Effector memory CD4-positive, alpha-beta T cell (primary cell): Measurements from ENCODE around the gene PRKAB2.
"Not testable (repeated sequence)": the region's sequence is repeated elsewhere in the genome, so short reads cannot be mapped to it uniquely, and the experiment has no call there.

Source experiments
- DNase-seq, 3 donors: peaks; one replicate each; pipeline ENCODE4 v3.0.0-alpha.2; 2020
- H3K27ac ChIP-seq: 2 replicates; pipeline ENCODE4 v1.7.0; 2013; ENCODE audit warnings: mild to moderate bottlenecking, low read length, moderate library complexity; ENCODE audit not compliant: insufficient read depth, poor library complexity, severe bottlenecking
- H3K27me3 ChIP-seq: replicated peaks from 2 replicates; pipeline ENCODE4 v1.7.0; 2013; ENCODE audit warnings: mild to moderate bottlenecking, low read length; ENCODE audit not compliant: insufficient read depth, control insufficient read depth, poor library complexity, severe bottlenecking
- H3K36me3 ChIP-seq: 2 replicates; pipeline ENCODE4 v1.7.0; 2013; ENCODE audit warnings: mild to moderate bottlenecking, low read length, moderate library complexity; ENCODE audit not compliant: control insufficient read depth, insufficient read depth
- H3K4me1 ChIP-seq: 2 replicates; pipeline ENCODE4 v1.7.0; 2013; ENCODE audit warnings: low read length, mild to moderate bottlenecking; ENCODE audit not compliant: control insufficient read depth, insufficient read depth, poor library complexity, severe bottlenecking
- H3K4me3 ChIP-seq: 2 replicates; pipeline ENCODE4 v1.7.0; 2013; ENCODE audit warnings: low read length, low read depth, mild to moderate bottlenecking; ENCODE audit not compliant: insufficient read depth, poor library complexity, severe bottlenecking
- H3K9me3 ChIP-seq: 2 replicates; pipeline ENCODE4 v1.7.0; 2013; ENCODE audit warnings: mild to moderate bottlenecking, low read length, moderate library complexity; ENCODE audit not compliant: control insufficient read depth

PRKAB2 gene

DNA sequence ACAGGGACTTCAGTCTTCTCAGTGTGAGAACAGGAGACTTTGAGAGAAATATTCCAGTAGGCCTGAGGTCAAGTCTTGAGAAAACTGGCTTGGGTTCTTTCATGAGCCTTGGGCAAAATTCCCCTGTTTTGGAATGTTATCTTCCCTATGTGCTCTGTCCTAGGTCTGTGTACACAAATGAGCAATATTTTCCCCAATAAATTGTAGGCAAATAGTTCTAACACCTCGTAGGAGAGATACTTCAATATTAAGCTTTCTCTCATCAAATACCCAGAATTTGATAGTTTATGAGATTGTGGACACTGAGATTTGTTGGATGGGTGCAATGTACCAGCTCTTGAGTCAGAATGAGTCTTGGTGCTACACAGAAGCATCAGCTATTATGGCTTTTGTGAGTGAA, 57.9 kb downstream of the PRKAB2 start:
- not testable (repeated sequence) for H3K4me3 ChIP-seq, H3K9me3 ChIP-seq, H3K36me3 ChIP-seq, H3K27ac ChIP-seq, DNase-seq, H3K27me3 ChIP-seq, H3K4me1 ChIP-seq

- Histone ChIP-seq H3K27ac (no peak overlapping the region), H3K4me1 (no peaks in the 10 kb centered on the region), H3K36me3 (no peaks in the 10 kb centered on the region), H3K4me3 (no peak overlapping the region), H3K9me3 (no peaks in the 10 kb centered on the region), H3K27me3 (no peaks in the 10 kb centered on the region)
- no peak for DNase-seq
Measured at GRCh38 chr1:147111381-147112130, 60.7 kb downstream of the PRKAB2 start.

DNA sequence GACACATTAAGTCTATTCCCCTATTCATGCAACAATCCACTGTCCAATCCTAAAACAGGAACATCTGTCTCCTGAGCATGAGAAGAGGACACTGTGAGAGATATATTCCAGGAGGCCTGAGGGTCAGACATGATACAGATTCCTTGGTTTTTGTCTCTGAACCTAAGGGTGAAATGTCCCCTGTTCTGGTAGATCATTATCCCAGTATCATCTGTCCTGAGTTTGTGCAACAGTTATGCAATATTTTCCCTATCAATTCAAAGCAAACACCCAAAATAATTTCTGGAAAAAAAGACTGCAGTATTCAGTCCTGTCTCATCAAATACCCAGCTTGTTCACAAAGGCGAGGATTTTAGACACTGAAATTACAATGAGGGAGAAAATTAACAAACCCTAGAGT, 61.4 kb downstream of the PRKAB2 start:
- DNase-seq = no peak
- no peaks in the 10 kb centered on the region for H3K9me3 ChIP-seq
- no peaks in the 10 kb centered on the region for H3K27me3 ChIP-seq
- H3K36me3 ChIP-seq = no peaks in the 10 kb centered on the region
- H3K4me1 ChIP-seq = no peaks in the 10 kb centered on the region
- no peak overlapping the region for H3K4me3 ChIP-seq
- no peak overlapping the region for H3K27ac ChIP-seq

GRCh38 chr1:147110434-147110833, 61.8 kb downstream of the PRKAB2 start:
- Histone ChIP-seq H3K9me3 (no peaks in the 10 kb centered on the region), H3K4me1 (no peaks in the 10 kb centered on the region), H3K36me3 (no peaks in the 10 kb centered on the region), H3K27me3 (no peaks in the 10 kb centered on the region), H3K4me3 (no peak overlapping the region), H3K27ac (no peak overlapping the region)
- DNase-seq = no peak

DNA sequence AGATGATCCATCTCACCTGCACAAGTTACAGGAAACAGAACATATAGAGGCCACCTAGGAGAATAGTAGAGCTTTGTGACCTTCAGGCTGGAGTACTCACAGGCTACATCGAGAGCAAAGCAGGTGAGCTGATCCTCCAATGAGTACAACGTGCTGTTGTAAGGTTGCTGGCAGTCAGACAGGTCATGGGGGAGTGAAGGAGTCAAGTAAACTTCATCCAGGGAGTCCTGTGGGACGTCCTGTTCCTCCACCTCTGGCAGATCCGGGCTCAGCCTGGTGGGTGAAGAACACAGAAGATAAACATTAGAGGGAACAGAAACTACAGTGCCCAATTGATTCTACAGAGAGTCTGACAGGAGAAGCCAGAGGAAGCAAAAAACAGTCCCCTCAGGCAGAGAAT, 62.5 kb downstream of the PRKAB2 start:
- no peak overlapping the region for H3K4me3 ChIP-seq
- H3K4me1 ChIP-seq = no peaks in the 10 kb centered on the region
- no peaks in the 10 kb centered on the region for H3K9me3 ChIP-seq
- H3K27ac ChIP-seq = no peak overlapping the region
- no peaks in the 10 kb centered on the region for H3K36me3 ChIP-seq
- H3K27me3 ChIP-seq = no peaks in the 10 kb centered on the region
- no peak for DNase-seq

- Histone ChIP-seq H3K4me1 (no peaks in the 10 kb centered on the region), H3K4me3 (no peak overlapping the region), H3K27ac (no peak overlapping the region), H3K27me3 (no peaks in the 10 kb centered on the region), H3K9me3 (no peaks in the 10 kb centered on the region), H3K36me3 (no peaks in the 10 kb centered on the region)
- DNase-seq = no peak
Measured at GRCh38 chr1:147109041-147109440, 63.2 kb downstream of the PRKAB2 start.

DNA sequence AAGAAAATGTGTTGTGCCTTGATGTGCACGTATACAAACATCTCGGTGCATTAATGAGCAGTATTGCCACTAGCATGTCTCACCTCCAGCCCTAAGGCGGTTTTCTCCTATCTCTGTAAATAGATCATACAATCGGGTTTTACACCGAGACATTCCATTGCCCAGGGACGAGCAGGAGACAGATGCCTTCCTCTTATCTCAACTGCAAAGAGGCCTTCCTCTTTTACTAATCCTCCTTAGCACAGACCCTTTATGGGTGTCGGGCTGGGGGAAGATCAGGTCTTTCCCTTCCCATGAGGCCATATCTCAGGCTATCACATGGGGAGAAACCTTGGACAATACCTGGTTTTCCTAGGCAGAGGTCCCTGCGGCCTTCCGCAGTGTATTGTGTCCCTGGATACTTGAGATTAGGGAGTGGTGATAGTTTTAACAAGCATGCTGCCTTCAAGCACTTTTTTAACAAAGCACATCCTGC, 65.8 kb downstream of the PRKAB2 start:
- H3K36me3 ChIP-seq, H3K4me3 ChIP-seq, H3K9me3 ChIP-seq, H3K27me3 ChIP-seq, DNase-seq, H3K4me1 ChIP-seq, H3K27ac ChIP-seq: not testable (repeated sequence)

DNA sequence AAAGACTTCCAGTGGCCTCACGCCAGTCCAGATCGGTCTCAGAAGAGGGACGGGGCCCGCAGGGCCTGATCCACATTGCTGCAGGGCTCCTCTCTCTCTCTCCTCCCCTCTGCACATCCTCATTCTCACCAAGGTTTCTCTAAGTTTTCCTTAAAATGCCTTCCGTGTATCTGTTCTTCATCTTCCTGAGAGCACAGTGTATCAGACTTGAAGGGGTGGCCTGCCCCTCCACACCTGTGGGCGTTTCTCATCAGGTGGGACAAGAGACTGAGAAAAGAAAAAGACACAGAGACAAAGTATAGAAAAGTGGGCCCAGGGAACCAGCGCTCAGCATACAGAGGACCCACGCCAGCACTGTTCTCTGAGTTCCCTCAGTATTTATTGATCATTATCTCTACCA, 66.4 kb downstream of the PRKAB2 start:
- H3K4me1 ChIP-seq = no peaks in the 10 kb centered on the region
- no peak overlapping the region for H3K4me3 ChIP-seq
- no peaks in the 10 kb centered on the region for H3K36me3 ChIP-seq
- no peak for DNase-seq
- no peak overlapping the region for H3K27ac ChIP-seq
- no peaks in the 10 kb centered on the region for H3K27me3 ChIP-seq
- no peaks in the 10 kb centered on the region for H3K9me3 ChIP-seq
